ENCODE data around the gene FCRL3. TPM values are rescaled to one million over a fixed set of nuclear protein-coding genes. Genes with fewer than 3 reads are reported as not detected.

Gene FCRL3
- total RNA-seq, 1 experiment from 2014 or later = not detected

GRCh38 chr1:157673008-157673407, 27.6 kb downstream of the FCRL3 start:
- peaks cover 7% of the 10 kb centered on the region; the same call in 1 of the 2 replicates for H3K9me3 ChIP-seq
- H3K36me3 ChIP-seq (ENCODE audit: control insufficient read depth, insufficient read depth, low read length) = no peaks in the 10 kb centered on the region
- ChIA-PET POLR2A (no interaction called here), CTCF (no interaction called here)
- intact Hi-C loops (cut with micrococcal nuclease; ENCODE audit: unreplicated experiment) = no loop called here
- no TSS peak for BruUV-seq (replicated peaks)
- Mint-ChIP-seq H3K27ac (ENCODE audit: unreplicated experiment) (no peak overlapping the region), H3K9me3 (ENCODE audit: unreplicated experiment) (no peaks in the 10 kb centered on the region), H3K4me1 (ENCODE audit: low read depth, unreplicated experiment) (no peaks in the 10 kb centered on the region), H3K27me3 (ENCODE audit: insufficient read depth, unreplicated experiment) (peaks cover 3% of the 10 kb centered on the region), H3K36me3 (ENCODE audit: insufficient read depth, unreplicated experiment) (no peaks in the 10 kb centered on the region), H3K4me3 (ENCODE audit: unreplicated experiment) (no peak overlapping the region)
- DNase-seq = no peak
- no peaks in the 10 kb centered on the region for H3K4me1 ChIP-seq
- no peak overlapping the region for H3K4me3 ChIP-seq (ENCODE audit: low read depth, low read length)
- TF ChIP-seq CTCF (IDR thresholded peaks at IDR 0.05; ENCODE audit: insufficient read depth in 1 of 2, low read depth in 1 of 2, low read length in 1 of 2, severe bottlenecking in 1 of 2, unreplicated experiment in 1 of 2) = no peak
- no peaks in the 10 kb centered on the region for H3K27me3 ChIP-seq (replicated peaks; ENCODE audit: control insufficient read depth, insufficient read depth, low read length)

GRCh38 chr1:157671895-157672294, 28.7 kb downstream of the FCRL3 start:
- no peak overlapping the region for H3K4me3 ChIP-seq (ENCODE audit: low read depth, low read length)
- peaks cover 7% of the 10 kb centered on the region; the same call in 1 of the 2 replicates for H3K9me3 ChIP-seq
- H3K4me3 Mint-ChIP-seq (ENCODE audit: unreplicated experiment) = no peak overlapping the region
- no peaks in the 10 kb centered on the region for H3K27me3 ChIP-seq (replicated peaks; ENCODE audit: control insufficient read depth, insufficient read depth, low read length)
- no peaks in the 10 kb centered on the region for H3K9me3 Mint-ChIP-seq (ENCODE audit: unreplicated experiment)
- no peak overlapping the region for H3K27ac Mint-ChIP-seq (ENCODE audit: unreplicated experiment)
- no peaks in the 10 kb centered on the region for H3K4me1 Mint-ChIP-seq (ENCODE audit: low read depth, unreplicated experiment)
- no peak for TF ChIP-seq CTCF (IDR thresholded peaks at IDR 0.05; ENCODE audit: insufficient read depth in 1 of 2, low read depth in 1 of 2, low read length in 1 of 2, severe bottlenecking in 1 of 2, unreplicated experiment in 1 of 2)
- POLR2A ChIA-PET = no interaction called here
- no peaks in the 10 kb centered on the region for H3K4me1 ChIP-seq
- no peaks in the 10 kb centered on the region for H3K36me3 Mint-ChIP-seq (ENCODE audit: insufficient read depth, unreplicated experiment)
- intact Hi-C loops (cut with micrococcal nuclease; ENCODE audit: unreplicated experiment) = no loop called here
- DNase-seq = no peak
- CTCF ChIA-PET = no interaction called here
- H3K27me3 Mint-ChIP-seq (ENCODE audit: insufficient read depth, unreplicated experiment) = no peaks in the 10 kb centered on the region
- no peaks in the 10 kb centered on the region for H3K36me3 ChIP-seq (ENCODE audit: control insufficient read depth, insufficient read depth, low read length)
- BruUV-seq (replicated peaks) = no TSS peak

- Histone ChIP-seq H3K27me3 (replicated peaks; ENCODE audit: control insufficient read depth, insufficient read depth, low read length) (no peaks in the 10 kb centered on the region), H3K9me3 (no peaks in the 10 kb centered on the region), H3K4me1 (no peaks in the 10 kb centered on the region), H3K4me3 (ENCODE audit: low read depth, low read length) (no peak overlapping the region), H3K36me3 (ENCODE audit: control insufficient read depth, insufficient read depth, low read length) (no peaks in the 10 kb centered on the region)
- TF ChIP-seq CTCF (IDR thresholded peaks at IDR 0.05; ENCODE audit: insufficient read depth in 1 of 2, low read depth in 1 of 2, low read length in 1 of 2, severe bottlenecking in 1 of 2, unreplicated experiment in 1 of 2) = no peak
- POLR2A ChIA-PET = no interaction called here
- H3K27me3 Mint-ChIP-seq (ENCODE audit: insufficient read depth, unreplicated experiment) = peaks cover 25% of the 10 kb centered on the region
- no peaks in the 10 kb centered on the region for H3K9me3 Mint-ChIP-seq (ENCODE audit: unreplicated experiment)
- H3K27ac Mint-ChIP-seq (ENCODE audit: unreplicated experiment) = no peak overlapping the region
- CTCF ChIA-PET = no interaction called here
- H3K4me1 Mint-ChIP-seq (ENCODE audit: low read depth, unreplicated experiment) = no peaks in the 10 kb centered on the region
- no TSS peak for BruUV-seq (replicated peaks)
- no peaks in the 10 kb centered on the region for H3K36me3 Mint-ChIP-seq (ENCODE audit: insufficient read depth, unreplicated experiment)
- H3K4me3 Mint-ChIP-seq (ENCODE audit: unreplicated experiment) = no peak overlapping the region
- intact Hi-C loops (cut with micrococcal nuclease; ENCODE audit: unreplicated experiment) = no loop called here
- DNase-seq = no peak
Observed at GRCh38 chr1:157659576-157660247, 40.9 kb downstream of the FCRL3 start.
